ENCODE measurements around the gene IDI2. TPM values are rescaled to one million over a fixed set of nuclear protein-coding genes. Genes with fewer than 3 reads are reported as not detected.

Gene IDI2
- total RNA-seq, 1 donor from 2014 or later: not detected

DNA sequence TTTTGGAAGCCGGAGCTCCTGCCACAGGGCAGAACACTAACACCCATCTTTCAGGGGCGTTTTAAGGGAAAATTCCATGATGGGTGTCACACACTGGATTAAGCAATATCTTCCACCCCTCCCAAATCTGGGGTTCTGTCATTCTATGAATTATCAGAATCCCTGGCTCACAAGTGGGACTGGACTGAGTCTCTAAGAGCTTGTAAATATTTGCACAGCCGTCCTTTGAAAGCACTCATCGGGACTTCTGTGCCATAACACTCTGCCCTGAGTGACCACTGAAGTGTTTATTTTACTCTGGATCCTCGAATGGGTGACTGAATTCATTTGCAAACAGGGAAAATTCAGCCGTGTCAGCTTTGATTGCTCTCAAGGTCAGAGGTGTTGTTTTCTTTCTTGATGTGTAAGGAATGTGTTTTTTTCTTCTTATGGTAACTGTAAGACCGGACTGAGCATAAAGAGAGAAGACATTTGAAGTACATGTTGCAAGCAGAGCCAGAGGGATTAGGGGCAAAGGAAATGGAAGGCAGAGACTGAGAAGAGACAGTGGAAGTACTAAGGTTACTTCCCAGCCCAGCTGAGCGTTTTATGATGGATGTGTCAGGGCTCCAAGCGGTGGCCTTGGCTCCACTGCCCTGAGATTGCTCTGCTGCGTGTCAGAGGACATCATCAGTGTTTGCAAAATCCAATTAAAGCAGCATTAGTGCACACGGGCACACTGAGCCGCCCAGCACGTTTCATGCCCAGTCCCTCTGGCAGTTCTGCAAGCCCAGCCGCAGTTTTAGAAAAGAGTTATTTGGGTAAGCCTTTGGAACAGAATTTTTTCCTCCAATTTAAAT, 55.1 kb downstream of the IDI2 start:
- Histone ChIP-seq H3K36me3 (no peaks in the 10 kb centered on the region), H3K4me3 (peak overlapping the region; percentile 6), H3K9me3 (no peaks in the 10 kb centered on the region), H3K27ac (peak overlapping the region; percentile 81), H3K27me3 (no peaks in the 10 kb centered on the region), H3K4me1 (peaks cover 25% of the 10 kb centered on the region)
- peak; percentile 63 for DNase-seq
- intact Hi-C loops (cut with DNase I): no loop called here
- TF ChIP-seq, protein P1, sequence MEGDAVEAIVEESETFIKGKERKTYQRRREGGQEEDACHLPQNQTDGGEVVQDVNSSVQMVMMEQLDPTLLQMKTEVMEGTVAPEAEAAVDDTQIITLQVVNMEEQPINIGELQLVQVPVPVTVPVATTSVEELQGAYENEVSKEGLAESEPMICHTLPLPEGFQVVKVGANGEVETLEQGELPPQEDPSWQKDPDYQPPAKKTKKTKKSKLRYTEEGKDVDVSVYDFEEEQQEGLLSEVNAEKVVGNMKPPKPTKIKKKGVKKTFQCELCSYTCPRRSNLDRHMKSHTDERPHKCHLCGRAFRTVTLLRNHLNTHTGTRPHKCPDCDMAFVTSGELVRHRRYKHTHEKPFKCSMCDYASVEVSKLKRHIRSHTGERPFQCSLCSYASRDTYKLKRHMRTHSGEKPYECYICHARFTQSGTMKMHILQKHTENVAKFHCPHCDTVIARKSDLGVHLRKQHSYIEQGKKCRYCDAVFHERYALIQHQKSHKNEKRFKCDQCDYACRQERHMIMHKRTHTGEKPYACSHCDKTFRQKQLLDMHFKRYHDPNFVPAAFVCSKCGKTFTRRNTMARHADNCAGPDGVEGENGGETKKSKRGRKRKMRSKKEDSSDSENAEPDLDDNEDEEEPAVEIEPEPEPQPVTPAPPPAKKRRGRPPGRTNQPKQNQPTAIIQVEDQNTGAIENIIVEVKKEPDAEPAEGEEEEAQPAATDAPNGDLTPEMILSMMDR (IDR thresholded peaks at IDR 0.05): no peak
- peak; percentile 77 for ATAC-seq

DNA sequence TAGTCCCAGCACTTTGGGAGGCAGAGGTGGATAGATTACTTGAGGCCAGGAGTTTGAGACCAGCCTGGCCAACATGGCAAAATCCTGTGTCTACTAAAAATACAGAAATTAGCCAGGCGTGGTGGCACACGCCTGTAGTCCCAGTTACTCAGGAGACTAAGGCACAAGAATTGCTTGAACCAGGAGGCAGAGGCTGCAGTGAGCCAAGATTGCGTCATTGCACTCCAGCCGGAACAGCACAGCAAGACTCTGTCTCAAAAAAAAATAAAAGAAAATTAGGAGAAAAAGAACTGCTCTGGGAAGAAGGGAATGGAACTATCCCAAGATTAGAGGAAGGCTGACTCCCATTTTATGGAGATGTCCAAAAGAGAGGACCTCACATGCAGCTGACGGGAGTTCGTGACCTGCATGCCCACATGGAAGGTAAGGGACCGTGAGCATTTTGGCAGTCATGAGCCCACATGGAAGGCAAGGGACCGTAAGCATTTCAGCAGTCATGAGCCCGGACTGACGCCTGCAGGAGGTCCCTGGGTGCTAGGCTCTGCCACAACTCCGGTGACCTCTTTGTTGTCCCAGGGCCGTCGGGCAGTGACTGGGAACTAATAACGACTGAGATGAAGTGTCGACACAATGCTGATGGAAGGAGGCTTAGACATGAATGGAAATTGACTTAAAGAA, 56.0 kb downstream of the IDI2 start:
- ATAC-seq (peak; percentile 1), DNase-seq (no peak)
- intact Hi-C loops (cut with DNase I): no loop called here
- H3K36me3 ChIP-seq: no peaks in the 10 kb centered on the region
- peak overlapping the region; percentile 63 for H3K27ac ChIP-seq
- no peaks in the 10 kb centered on the region for H3K9me3 ChIP-seq
- TF ChIP-seq, protein P1 (IDR thresholded peaks at IDR 0.05): no peak
- H3K4me1 ChIP-seq: peaks cover 25% of the 10 kb centered on the region
- no peak overlapping the region for H3K4me3 ChIP-seq
- no peaks in the 10 kb centered on the region for H3K27me3 ChIP-seq

Other genes starting within 250 kb of the IDI2 start
- gene LARP4B, start 94.2 kb downstream of the IDI2 start, total RNA-seq: 126 TPM
- 36.5 TPM for gene GTPBP4, start 37.4 kb downstream of the IDI2 start, total RNA-seq
- gene IDI1, start 23.3 kb upstream of the IDI2 start, total RNA-seq: 68.5 TPM
- 19.9 TPM for gene WDR37, start 30.5 kb upstream of the IDI2 start, total RNA-seq

All from upper lobe of right lung (tissue), 1 donor.